HUES64 (cell line): ENCODE data around the gene LPAR3.

Experiments
- H3K27ac ChIP-seq: 2 replicates; pipeline ENCODE4 v1.7.0; 2013; ENCODE audit warnings: low read depth, low read length, inconsistent platforms
- H3K27me3 ChIP-seq: 2 replicates; pipeline ENCODE4 v1.6.1; 2013; ENCODE audit warnings: mild to moderate bottlenecking, low read length; ENCODE audit not compliant: insufficient read depth
- H3K36me3 ChIP-seq: 2 replicates; pipeline ENCODE4 v1.6.1; 2013; ENCODE audit warnings: mild to moderate bottlenecking, low read length; ENCODE audit not compliant: insufficient read depth
- H3K4me1 ChIP-seq: 2 replicates; pipeline ENCODE4 v1.6.1; 2013; ENCODE audit warnings: mild to moderate bottlenecking, low read length, moderate library complexity; ENCODE audit not compliant: insufficient read depth
- H3K4me3 ChIP-seq: 2 replicates; pipeline ENCODE4 v1.5.1; 2013; ENCODE audit warnings: mild to moderate bottlenecking, low read length, moderate library complexity
- H3K9ac ChIP-seq: 2 replicates; pipeline ENCODE4 v1.6.1; 2013; ENCODE audit warnings: mild to moderate bottlenecking, low read depth, low read length
- H3K9me3 ChIP-seq: 2 replicates; pipeline ENCODE4 v1.6.1; 2013; ENCODE audit warnings: low read depth, low read length; ENCODE audit not compliant: insufficient read depth
- WGBS: fragments of 150-250, 120-280 bp; methylation state at CpG from one replicate; pipeline ENCODE4 v1.1.7; 2013; ENCODE audit warnings: missing lambda C conversion rate; 5-methylcytosine and 5-hydroxymethylcytosine counted together

Gene LPAR3

GRCh38 chr1:84823511-84823910, 69.5 kb downstream of the LPAR3 start:
- Histone ChIP-seq H3K4me1 (peaks cover 10% of the 10 kb centered on the region), H3K27ac (no peak overlapping the region), H3K9me3 (no peaks in the 10 kb centered on the region), H3K27me3 (no peaks in the 10 kb centered on the region), H3K36me3 (no peaks in the 10 kb centered on the region), H3K4me3 (no peak overlapping the region), H3K9ac (no peak overlapping the region)

GRCh38 chr1:84810343-84810742, 82.7 kb downstream of the LPAR3 start:
- H3K4me1 ChIP-seq = no peaks in the 10 kb centered on the region
- no peak overlapping the region for H3K4me3 ChIP-seq
- H3K9me3 ChIP-seq = no peaks in the 10 kb centered on the region
- WGBS = 92% methylated on average over 9 of the region's 9 CpGs
- no peaks in the 10 kb centered on the region for H3K27me3 ChIP-seq
- no peak overlapping the region for H3K9ac ChIP-seq
- H3K36me3 ChIP-seq = 0 out of 2 replicates have a peak, but pooled peaks cover 2% of the 10 kb centered on the region
- no peak overlapping the region for H3K27ac ChIP-seq

GRCh38 chr1:84809023-84809422, 84.0 kb downstream of the LPAR3 start:
- 0 out of 2 replicates have a peak, but pooled peaks cover 2% of the 10 kb centered on the region for H3K36me3 ChIP-seq
- 100% methylated on average over 3 of the region's 3 CpGs for WGBS
- H3K4me1 ChIP-seq = no peaks in the 10 kb centered on the region
- no peaks in the 10 kb centered on the region for H3K9me3 ChIP-seq
- no peaks in the 10 kb centered on the region for H3K27me3 ChIP-seq
- no peak overlapping the region for H3K27ac ChIP-seq
- H3K4me3 ChIP-seq = no peak overlapping the region
- H3K9ac ChIP-seq = no peak overlapping the region

- 100% methylated on average over 1 of the region's 1 CpG for WGBS
- H3K4me1 ChIP-seq = no peaks in the 10 kb centered on the region
- H3K9ac ChIP-seq = no peak overlapping the region
- H3K27me3 ChIP-seq = no peaks in the 10 kb centered on the region
- H3K27ac ChIP-seq = no peak overlapping the region
- H3K36me3 ChIP-seq = no peaks in the 10 kb centered on the region
- H3K9me3 ChIP-seq = no peaks in the 10 kb centered on the region
- no peak overlapping the region for H3K4me3 ChIP-seq
These were observed 89.4 kb downstream of the LPAR3 start for GRCh38 chr1:84803604-84804003.

GRCh38 chr1:84802567-84803232, 90.3 kb downstream of the LPAR3 start:
- Histone ChIP-seq H3K27ac (no peak overlapping the region), H3K36me3 (no peaks in the 10 kb centered on the region), H3K4me1 (no peaks in the 10 kb centered on the region), H3K9ac (no peak overlapping the region), H3K9me3 (no peaks in the 10 kb centered on the region), H3K4me3 (no peak overlapping the region), H3K27me3 (no peaks in the 10 kb centered on the region)
- 100% methylated on average over 1 of the region's 1 CpG for WGBS

- Histone ChIP-seq H3K27ac (no peak overlapping the region), H3K9me3 (no peaks in the 10 kb centered on the region), H3K9ac (no peak overlapping the region), H3K4me1 (no peaks in the 10 kb centered on the region), H3K27me3 (no peaks in the 10 kb centered on the region), H3K36me3 (no peaks in the 10 kb centered on the region), H3K4me3 (no peak overlapping the region)
- 91% methylated on average over 7 of the region's 7 CpGs for WGBS
These were observed 92.6 kb downstream of the LPAR3 start for GRCh38 chr1:84800090-84801073.

GRCh38 chr1:84797603-84798002, 95.4 kb downstream of the LPAR3 start:
- Histone ChIP-seq H3K36me3 (no peaks in the 10 kb centered on the region), H3K4me1 (no peaks in the 10 kb centered on the region), H3K9ac (no peak overlapping the region), H3K27me3 (no peaks in the 10 kb centered on the region), H3K9me3 (no peaks in the 10 kb centered on the region), H3K4me3 (no peak overlapping the region), H3K27ac (no peak overlapping the region)
- 93% methylated on average over 3 of the region's 3 CpGs for WGBS

GRCh38 chr1:84795966-84796600, 96.9 kb downstream of the LPAR3 start:
- H3K27me3 ChIP-seq = no peaks in the 10 kb centered on the region
- no peaks in the 10 kb centered on the region for H3K4me1 ChIP-seq
- peaks cover 4% of the 10 kb centered on the region; the same call in 1 of the 2 replicates for H3K9me3 ChIP-seq
- H3K9ac ChIP-seq = no peak overlapping the region
- no peak overlapping the region for H3K27ac ChIP-seq
- H3K36me3 ChIP-seq = no peaks in the 10 kb centered on the region
- H3K4me3 ChIP-seq = no peak overlapping the region
- WGBS = 92% methylated on average over 9 of the region's 9 CpGs

- Histone ChIP-seq H3K36me3 (no peaks in the 10 kb centered on the region), H3K27me3 (no peaks in the 10 kb centered on the region), H3K9me3 (peaks cover 4% of the 10 kb centered on the region; the same call in 1 of the 2 replicates), H3K27ac (no peak overlapping the region), H3K9ac (no peak overlapping the region), H3K4me1 (no peaks in the 10 kb centered on the region), H3K4me3 (no peak overlapping the region)
- 100% methylated on average over 1 of the region's 2 CpGs for WGBS
These were observed 97.8 kb downstream of the LPAR3 start for GRCh38 chr1:84795213-84795612.

GRCh38 chr1:84792421-84792820, 100.6 kb downstream of the LPAR3 start:
- Histone ChIP-seq H3K36me3 (no peaks in the 10 kb centered on the region), H3K9me3 (peaks cover 4% of the 10 kb centered on the region; the same call in 1 of the 2 replicates), H3K9ac (no peak overlapping the region), H3K4me3 (no peak overlapping the region), H3K27ac (no peak overlapping the region), H3K4me1 (peaks cover 7% of the 10 kb centered on the region; the same call in 1 of the 2 replicates), H3K27me3 (no peaks in the 10 kb centered on the region)
- 98% methylated on average over 2 of the region's 2 CpGs for WGBS

GRCh38 chr1:84789014-84789413, 104.0 kb downstream of the LPAR3 start:
- Histone ChIP-seq H3K9me3 (peaks cover 4% of the 10 kb centered on the region; the same call in 1 of the 2 replicates), H3K27ac (no peak overlapping the region), H3K36me3 (no peaks in the 10 kb centered on the region), H3K9ac (no peak overlapping the region), H3K4me3 (no peak overlapping the region), H3K4me1 (peaks cover 7% of the 10 kb centered on the region; the same call in 1 of the 2 replicates), H3K27me3 (no peaks in the 10 kb centered on the region)
- WGBS = 84% methylated on average over 3 of the region's 3 CpGs
